Naive B cell (primary cell): ENCODE measurements around the gene PITPNM3. TPM values are rescaled to one million over a fixed set of nuclear protein-coding genes. Genes with fewer than 3 reads are reported as not detected.

Source experiments
- ATAC-seq, 2 donors: fragments of 150-1000 bp; cut with Tn5 transposase; 2 replicates each; pipeline ENCODE4 v1.10.0; 2021; ENCODE audit warnings: low read depth in 2 of 2, mild to moderate bottlenecking in 2 of 2, moderate library complexity in 2 of 2
- DNase-seq: peaks from one replicate; pipeline ENCODE4 v3.0.0; 2022
- H3K27ac Mint-ChIP-seq, 6 donors: one replicate each; pipeline ENCODE4 v1.8.0; 2020 to 2022; ENCODE audit warnings: mild to moderate bottlenecking in 6 of 6, mixed read lengths in 6 of 6, moderate library complexity in 5 of 6, inconsistent platforms in 2 of 6
- H3K27me3 Mint-ChIP-seq, 3 donors: one replicate each; pipeline ENCODE4 v1.8.0; 2021 to 2022; ENCODE audit warnings: mixed read lengths in 3 of 3, mild to moderate bottlenecking in 1 of 3
- H3K36me3 Mint-ChIP-seq, 2 donors: one replicate each; pipeline ENCODE4 v1.8.0; 2020 to 2022; ENCODE audit warnings: mixed read lengths in 2 of 2, inconsistent platforms in 1 of 2, mild to moderate bottlenecking in 1 of 2
- H3K4me1 Mint-ChIP-seq, 3 donors: one replicate each; pipeline ENCODE4 v1.8.0; 2020 to 2022; ENCODE audit warnings: mixed read lengths in 3 of 3, inconsistent platforms in 1 of 3, mild to moderate bottlenecking in 1 of 3, moderate library complexity in 1 of 3
- H3K4me3 Mint-ChIP-seq, 8 donors: one replicate each; pipeline ENCODE4 v1.8.0; 2020 to 2022; ENCODE audit warnings: mild to moderate bottlenecking in 8 of 8, mixed read lengths in 8 of 8, moderate library complexity in 8 of 8, inconsistent platforms in 2 of 8
- H3K9me3 Mint-ChIP-seq, 7 donors: one replicate each; pipeline ENCODE4 v1.8.0; 2020 to 2022; ENCODE audit warnings: mixed read lengths in 7 of 7, mild to moderate bottlenecking in 5 of 7, inconsistent platforms in 2 of 7, moderate library complexity in 1 of 7
- polyA plus RNA-seq, 6 donors: library from polyadenylated mRNA; unstranded; fragments of 300-500 nt; fragmentation: Illumina TruSeq; gene quantifications; one replicate each; pipeline ENCODE4 v1.2.3, GENCODE V29; 2021; ENCODE audit warnings: low read depth in 6 of 6

PITPNM3 gene
- polyA plus RNA-seq, 6 donors from 2014 or later = 0.04 to 0.12 (median 0.07) TPM; not detected in 3

- H3K27me3 Mint-ChIP-seq = peaks cover 8 to 27% (median 24%) of the 10 kb centered on the region in 3 donors
- ATAC-seq (peak; percentile 76 to 89), DNase-seq (peak; percentile 28)
- H3K36me3 Mint-ChIP-seq = peaks cover 0 to 8% of the 10 kb centered on the region in 2 donors
- peaks cover 0 to 19% (median 10%) of the 10 kb centered on the region in 7 donors for H3K9me3 Mint-ChIP-seq
- peak overlapping the region in 5 of 8 donors; percentile 19 to 65 (median 34) for H3K4me3 Mint-ChIP-seq
- peak overlapping the region in 4 of 6 donors; percentile 17 to 74 (median 50) for H3K27ac Mint-ChIP-seq
- peaks cover 5 to 15% (median 15%) of the 10 kb centered on the region in 3 donors for H3K4me1 Mint-ChIP-seq
Measured at GRCh38 chr17:6427279-6427781, 129.0 kb downstream of the PITPNM3 start.

GRCh38 chr17:6426356-6427101 is 129.8 kb downstream of the PITPNM3 start:
- peaks cover 0 to 16% (median 9%) of the 10 kb centered on the region in 7 donors for H3K9me3 Mint-ChIP-seq
- H3K4me1 Mint-ChIP-seq = peaks cover 10 to 23% (median 19%) of the 10 kb centered on the region in 3 donors
- no peak for DNase-seq
- no peak for ATAC-seq
- H3K27ac Mint-ChIP-seq = no peak overlapping the region
- H3K27me3 Mint-ChIP-seq = peaks cover 14 to 27% (median 25%) of the 10 kb centered on the region in 3 donors
- peaks cover 0 to 8% of the 10 kb centered on the region in 2 donors for H3K36me3 Mint-ChIP-seq
- H3K4me3 Mint-ChIP-seq = no peak overlapping the region

GRCh38 chr17:6425407-6425806 is 130.9 kb downstream of the PITPNM3 start:
- Mint-ChIP-seq H3K4me3 (no peak overlapping the region), H3K36me3 (peaks cover 0 to 8% of the 10 kb centered on the region in 2 donors), H3K27ac (no peak overlapping the region), H3K4me1 (peaks cover 12 to 24% (median 20%) of the 10 kb centered on the region in 3 donors), H3K9me3 (peaks cover 0 to 6% (median under 1%) of the 10 kb centered on the region in 7 donors), H3K27me3 (peaks cover 18 to 28% (median 27%) of the 10 kb centered on the region in 3 donors)
- ATAC-seq (no peak), DNase-seq (no peak)

GRCh38 chr17:6423931-6424330 is 132.4 kb downstream of the PITPNM3 start:
- H3K27ac Mint-ChIP-seq = peak overlapping the region in 1 of 6 donors; percentile 22
- no peaks in the 10 kb centered on the region for H3K9me3 Mint-ChIP-seq
- ATAC-seq = no peak

GRCh38 chr17:6422654-6423241 is 133.6 kb downstream of the PITPNM3 start:
- ATAC-seq (no peak), DNase-seq (no peak)
- Mint-ChIP-seq H3K4me1 (peaks cover 13 to 19% (median 17%) of the 10 kb centered on the region in 3 donors), H3K36me3 (no peaks in the 10 kb centered on the region), H3K4me3 (no peak overlapping the region), H3K9me3 (no peaks in the 10 kb centered on the region), H3K27ac (peak overlapping the region in 1 of 6 donors; percentile 8), H3K27me3 (peaks cover 17 to 27% (median 26%) of the 10 kb centered on the region in 3 donors)

More at GRCh38 chr17:6423931-6424330, 132.4 kb downstream of the PITPNM3 start:
- Mint-ChIP-seq H3K4me1 (peaks cover 17 to 24% (median 20%) of the 10 kb centered on the region in 3 donors), H3K4me3 (peak overlapping the region in 1 of 8 donors; percentile 64), H3K27me3 (peaks cover 17 to 27% (median 23%) of the 10 kb centered on the region in 3 donors), H3K36me3 (no peaks in the 10 kb centered on the region)
- DNase-seq = no peak

- DNase-seq (peak; percentile 49), ATAC-seq (peak; percentile 45 to 70)
- Mint-ChIP-seq H3K4me3 (peak overlapping the region in 1 of 8 donors; percentile 50), H3K9me3 (no peaks in the 10 kb centered on the region), H3K36me3 (no peaks in the 10 kb centered on the region), H3K27ac (peak overlapping the region in 1 of 6 donors; percentile 62), H3K4me1 (peaks cover 6 to 12% (median 11%) of the 10 kb centered on the region in 3 donors), H3K27me3 (peaks cover 17 to 27% (median 22%) of the 10 kb centered on the region in 3 donors)
Measured at GRCh38 chr17:6421700-6422604, 134.4 kb downstream of the PITPNM3 start.

GRCh38 chr17:6420173-6420641 is 136.1 kb downstream of the PITPNM3 start:
- ATAC-seq (no peak), DNase-seq (no peak)
- H3K4me3 Mint-ChIP-seq = no peak overlapping the region
- H3K4me1 Mint-ChIP-seq = peaks cover 6 to 12% (median 11%) of the 10 kb centered on the region in 3 donors
- H3K27ac Mint-ChIP-seq = no peak overlapping the region
- no peaks in the 10 kb centered on the region for H3K9me3 Mint-ChIP-seq
- H3K36me3 Mint-ChIP-seq = no peaks in the 10 kb centered on the region
- H3K27me3 Mint-ChIP-seq = peaks cover 18 to 27% (median 24%) of the 10 kb centered on the region in 3 donors

- no peak overlapping the region for H3K4me3 Mint-ChIP-seq
- no peaks in the 10 kb centered on the region for H3K9me3 Mint-ChIP-seq
- no peak overlapping the region for H3K27ac Mint-ChIP-seq
- H3K27me3 Mint-ChIP-seq = peaks cover 13 to 37% (median 15%) of the 10 kb centered on the region in 3 donors
- peaks cover 0 to 6% (median 0%) of the 10 kb centered on the region in 3 donors for H3K4me1 Mint-ChIP-seq
- ATAC-seq (no peak), DNase-seq (no peak)
- no peaks in the 10 kb centered on the region for H3K36me3 Mint-ChIP-seq
Measured at GRCh38 chr17:6415616-6416015, 140.7 kb downstream of the PITPNM3 start.

GRCh38 chr17:6413065-6413464 is 143.3 kb downstream of the PITPNM3 start:
- Mint-ChIP-seq H3K4me1 (no peaks in the 10 kb centered on the region), H3K9me3 (no peaks in the 10 kb centered on the region), H3K4me3 (no peak overlapping the region), H3K27ac (no peak overlapping the region), H3K36me3 (no peaks in the 10 kb centered on the region), H3K27me3 (peaks cover 13 to 28% (median 23%) of the 10 kb centered on the region in 3 donors)
- ATAC-seq (no peak), DNase-seq (no peak)

- H3K27me3 Mint-ChIP-seq = peaks cover 29 to 42% (median 33%) of the 10 kb centered on the region in 3 donors
- no peak for ATAC-seq
- H3K4me1 Mint-ChIP-seq = no peaks in the 10 kb centered on the region
- no peak for DNase-seq
- peaks cover 0 to 2% (median 0%) of the 10 kb centered on the region in 7 donors for H3K9me3 Mint-ChIP-seq
- H3K4me3 Mint-ChIP-seq = no peak overlapping the region
- H3K36me3 Mint-ChIP-seq = no peaks in the 10 kb centered on the region
- no peak overlapping the region for H3K27ac Mint-ChIP-seq
Measured at GRCh38 chr17:6408735-6409134, 147.6 kb downstream of the PITPNM3 start.

- Mint-ChIP-seq H3K27me3 (peaks cover 27 to 42% (median 37%) of the 10 kb centered on the region in 3 donors), H3K27ac (no peak overlapping the region), H3K4me1 (no peaks in the 10 kb centered on the region), H3K4me3 (no peak overlapping the region), H3K36me3 (no peaks in the 10 kb centered on the region), H3K9me3 (peaks cover 0 to 2% (median 0%) of the 10 kb centered on the region in 7 donors)
- DNase-seq (no peak), ATAC-seq (no peak)
Measured at GRCh38 chr17:6408276-6408675, 148.1 kb downstream of the PITPNM3 start.

GRCh38 chr17:6402258-6402657 is 154.1 kb downstream of the PITPNM3 start:
- H3K36me3 Mint-ChIP-seq = no peaks in the 10 kb centered on the region
- ATAC-seq = no peak
- no peaks in the 10 kb centered on the region for H3K4me1 Mint-ChIP-seq
- H3K9me3 Mint-ChIP-seq = peaks cover 0 to 15% (median 3%) of the 10 kb centered on the region in 7 donors
- H3K27ac Mint-ChIP-seq = no peak overlapping the region
- H3K27me3 Mint-ChIP-seq = peaks cover 21 to 36% (median 27%) of the 10 kb centered on the region in 3 donors
- no peak overlapping the region for H3K4me3 Mint-ChIP-seq
- no peak for DNase-seq
